ENCODE results near the gene PFKL.

PFKL gene

DNA sequence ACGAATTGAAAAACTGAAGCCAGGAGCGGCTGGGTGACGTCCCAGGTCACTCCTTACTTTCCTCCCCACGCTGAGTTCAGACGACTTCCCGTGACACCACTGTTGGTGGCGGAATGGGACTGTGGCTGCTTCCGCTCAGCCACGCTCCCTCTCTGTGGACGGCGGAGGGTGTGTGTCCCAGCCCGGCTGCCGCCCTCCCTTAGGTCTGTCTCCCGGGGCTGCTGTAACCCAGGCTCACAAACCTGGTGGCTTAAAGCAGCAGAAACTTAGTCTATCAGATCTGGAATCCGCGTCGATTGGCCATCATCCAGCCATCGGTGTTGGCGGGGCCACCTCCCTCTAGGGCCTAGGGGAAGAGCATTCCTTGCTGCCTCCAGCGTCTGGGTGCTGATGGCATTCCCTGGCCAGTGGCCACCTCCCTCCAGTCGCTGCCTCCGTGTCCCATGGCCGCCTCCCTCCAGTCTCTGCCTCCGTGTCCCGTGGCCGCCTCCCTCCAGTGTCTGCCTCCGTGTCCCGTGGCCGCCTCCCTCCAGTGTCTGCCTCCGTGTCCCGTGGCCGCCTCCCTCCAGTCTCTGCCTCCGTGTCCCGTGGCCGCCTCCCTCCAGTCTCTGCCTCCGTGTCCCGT lies 71.0 kb downstream of the PFKL start:
- Histone ChIP-seq H3K9ac (ENCODE audit: low read depth, low read length) (no peak overlapping the region), H3K27me3 (ENCODE audit: insufficient read depth, low read length, poor library complexity) (no peaks in the 10 kb centered on the region), H4K20me1 (ENCODE audit: insufficient read depth, low read length) (no peaks in the 10 kb centered on the region), H2AFZ (ENCODE audit: low read depth, low read length) (no peak overlapping the region), H3K4me2 (ENCODE audit: insufficient read depth, low read length) (no peak overlapping the region), H3K27ac (ENCODE audit: low read length) (no peak overlapping the region), H3K9me3 (ENCODE audit: insufficient read depth, low read length, severe bottlenecking) (no peaks in the 10 kb centered on the region), H3K36me3 (ENCODE audit: insufficient read depth, low read length) (no peaks in the 10 kb centered on the region), H3K4me3 (ENCODE audit: low read depth in 1 of 2, low read length in 2 of 2) (no peak overlapping the region), H3K4me1 (ENCODE audit: insufficient read depth, low read length) (no peaks in the 10 kb centered on the region), H3K79me2 (ENCODE audit: insufficient read depth, low read length) (no peaks in the 10 kb centered on the region)
- DNase-seq (no peak), ATAC-seq (ENCODE audit: insufficient read depth, low read depth) (no peak)
- TF ChIP-seq, protein P1, sequence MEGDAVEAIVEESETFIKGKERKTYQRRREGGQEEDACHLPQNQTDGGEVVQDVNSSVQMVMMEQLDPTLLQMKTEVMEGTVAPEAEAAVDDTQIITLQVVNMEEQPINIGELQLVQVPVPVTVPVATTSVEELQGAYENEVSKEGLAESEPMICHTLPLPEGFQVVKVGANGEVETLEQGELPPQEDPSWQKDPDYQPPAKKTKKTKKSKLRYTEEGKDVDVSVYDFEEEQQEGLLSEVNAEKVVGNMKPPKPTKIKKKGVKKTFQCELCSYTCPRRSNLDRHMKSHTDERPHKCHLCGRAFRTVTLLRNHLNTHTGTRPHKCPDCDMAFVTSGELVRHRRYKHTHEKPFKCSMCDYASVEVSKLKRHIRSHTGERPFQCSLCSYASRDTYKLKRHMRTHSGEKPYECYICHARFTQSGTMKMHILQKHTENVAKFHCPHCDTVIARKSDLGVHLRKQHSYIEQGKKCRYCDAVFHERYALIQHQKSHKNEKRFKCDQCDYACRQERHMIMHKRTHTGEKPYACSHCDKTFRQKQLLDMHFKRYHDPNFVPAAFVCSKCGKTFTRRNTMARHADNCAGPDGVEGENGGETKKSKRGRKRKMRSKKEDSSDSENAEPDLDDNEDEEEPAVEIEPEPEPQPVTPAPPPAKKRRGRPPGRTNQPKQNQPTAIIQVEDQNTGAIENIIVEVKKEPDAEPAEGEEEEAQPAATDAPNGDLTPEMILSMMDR (IDR thresholded peaks at IDR 0.05; ENCODE audit: borderline replicate concordance, extremely low read depth, low read length, poor library complexity, severe bottlenecking): no peak
- TF ChIP-seq EZH2 (IDR thresholded peaks at IDR 0.05; ENCODE audit: borderline replicate concordance, low read depth, low read length, severe bottlenecking): no peak

GRCh38 chr21:44371596-44371995 lies 71.7 kb downstream of the PFKL start:
- Histone ChIP-seq H2AFZ (ENCODE audit: low read depth, low read length) (no peak overlapping the region), H3K9me3 (ENCODE audit: insufficient read depth, low read length, severe bottlenecking) (no peaks in the 10 kb centered on the region), H3K9ac (ENCODE audit: low read depth, low read length) (no peak overlapping the region), H3K27ac (ENCODE audit: low read length) (no peak overlapping the region), H3K79me2 (ENCODE audit: insufficient read depth, low read length) (no peaks in the 10 kb centered on the region), H3K4me2 (ENCODE audit: insufficient read depth, low read length) (no peak overlapping the region), H3K36me3 (ENCODE audit: insufficient read depth, low read length) (no peaks in the 10 kb centered on the region), H3K4me3 (ENCODE audit: low read depth in 1 of 2, low read length in 2 of 2) (no peak overlapping the region), H3K27me3 (ENCODE audit: insufficient read depth, low read length, poor library complexity) (no peaks in the 10 kb centered on the region), H3K4me1 (ENCODE audit: insufficient read depth, low read length) (no peaks in the 10 kb centered on the region), H4K20me1 (ENCODE audit: insufficient read depth, low read length) (no peaks in the 10 kb centered on the region)
- TF ChIP-seq, protein P1 (IDR thresholded peaks at IDR 0.05; ENCODE audit: borderline replicate concordance, extremely low read depth, low read length, poor library complexity, severe bottlenecking): no peak
- no peak for ATAC-seq (ENCODE audit: insufficient read depth, low read depth)
- no peak for DNase-seq

- TF ChIP-seq, protein P1 (IDR thresholded peaks at IDR 0.05; ENCODE audit: borderline replicate concordance, extremely low read depth, low read length, poor library complexity, severe bottlenecking): no peak
- TF ChIP-seq EZH2 (IDR thresholded peaks at IDR 0.05; ENCODE audit: borderline replicate concordance, low read depth, low read length, severe bottlenecking): no peak
- ATAC-seq (ENCODE audit: insufficient read depth, low read depth): no peak
- no peak overlapping the region for H3K9ac ChIP-seq (ENCODE audit: low read depth, low read length)
- no peak overlapping the region for H3K4me3 ChIP-seq (ENCODE audit: low read depth in 1 of 2, low read length in 2 of 2)
- H4K20me1 ChIP-seq (ENCODE audit: insufficient read depth, low read length): no peaks in the 10 kb centered on the region
- H2AFZ ChIP-seq (ENCODE audit: low read depth, low read length): no peak overlapping the region
- H3K27ac ChIP-seq (ENCODE audit: low read length): no peak overlapping the region
- H3K4me2 ChIP-seq (ENCODE audit: insufficient read depth, low read length): no peak overlapping the region
- no peaks in the 10 kb centered on the region for H3K4me1 ChIP-seq (ENCODE audit: insufficient read depth, low read length)
- H3K9me3 ChIP-seq (ENCODE audit: insufficient read depth, low read length, severe bottlenecking): no peaks in the 10 kb centered on the region
- H3K79me2 ChIP-seq (ENCODE audit: insufficient read depth, low read length): no peaks in the 10 kb centered on the region
- no peak for DNase-seq
- H3K36me3 ChIP-seq (ENCODE audit: insufficient read depth, low read length): no peaks in the 10 kb centered on the region
- no peaks in the 10 kb centered on the region for H3K27me3 ChIP-seq (ENCODE audit: insufficient read depth, low read length, poor library complexity)
Measured at GRCh38 chr21:44372616-44373015, 72.8 kb downstream of the PFKL start.
